Kidney (tissue), 14 donors: ENCODE measurements around the gene RRP1. TPM values are rescaled to one million over a fixed set of nuclear protein-coding genes. Genes with fewer than 3 reads are reported as not detected.

ENCODE experiments used
- DNase-seq, 5 donors: peaks; one replicate each; pipeline ENCODE4 v3.0.0-alpha.2; 2013 to 2020
- FAIRE-seq: peaks from 2 replicates; lab custom pipeline; 2012; peaks lifted over from hg19 to GRCh38; lab: Jason Lieb, UNC
- H3K27ac ChIP-seq, 2 donors: one replicate each; pipeline ENCODE4 v1.7.0; 2013; ENCODE audit warnings: low read depth in 2 of 2, low read length in 2 of 2, inconsistent platforms in 1 of 2
- H3K27me3 ChIP-seq: one replicate; pipeline ENCODE4 v1.7.1; 2013; ENCODE audit warnings: low read length, inconsistent platforms; ENCODE audit not compliant: control insufficient read depth, insufficient read depth
- H3K36me3 ChIP-seq, 3 donors: one replicate each; pipeline versions ENCODE4 v1.7.0 to v1.7.1; 2013; ENCODE audit warnings: low read length in 3 of 3, control low read depth in 1 of 3, inconsistent platforms in 1 of 3; ENCODE audit not compliant: insufficient read depth in 3 of 3, control insufficient read depth in 2 of 3
- H3K4me1 ChIP-seq, 3 donors: one replicate each; pipeline versions ENCODE4 v1.7.0 to v1.7.1; 2013; ENCODE audit warnings: low read length in 3 of 3, inconsistent platforms in 1 of 3, low read depth in 1 of 3; ENCODE audit not compliant: control insufficient read depth in 2 of 3, insufficient read depth in 2 of 3
- H3K4me3 ChIP-seq, 3 donors: one replicate each; pipeline versions ENCODE4 v1.7.0 to v1.8.1; 2013; ENCODE audit warnings: low read length in 3 of 3, control low read depth in 1 of 3, inconsistent platforms in 1 of 3
- H3K9ac ChIP-seq, 3 donors: one replicate each; pipeline versions ENCODE4 v1.7.0 to v1.7.1; 2013; ENCODE audit warnings: low read length in 3 of 3, control low read depth in 1 of 3, inconsistent platforms in 1 of 3
- H3K9me3 ChIP-seq, 3 donors: one replicate each; pipeline versions ENCODE4 v1.7.0 to v1.7.1; 2013; ENCODE audit warnings: low read length in 3 of 3, control low read depth in 1 of 3, inconsistent platforms in 1 of 3; ENCODE audit not compliant: control insufficient read depth in 2 of 3, insufficient read depth in 1 of 3
- CTCF ChIP-seq: IDR thresholded peaks from 3 replicates; pipeline ENCODE4 v1.5.1; 2012; ENCODE audit warnings: mild to moderate bottlenecking, moderate library complexity, borderline replicate concordance; ENCODE audit not compliant: insufficient read depth; ENCODE audit errors: extremely low read depth
- intact Hi-C: fragments of 100-400 bp; cut with DNase I; formaldehyde crosslinking; loops from one replicate; pipeline ENCODE4 v1.11.1; 2022
- polyA plus RNA-seq: library from polyadenylated mRNA; stranded (reverse); fragments of 350-450 nt; fragmentation: Illumina TruSeq; extraction: RNeasy Lipid Tissue Mini Kit (QIAGEN cat#74804); gene quantifications from one replicate; pipeline ENCODE4 v1.2.3, GENCODE V29; 2014; ENCODE audit warnings: low read depth, low replicate concordance; ENCODE audit not compliant: insufficient read depth
- total RNA-seq: library from RNA; stranded (reverse); fragmentation: NEBNext Ultra II Directional; extraction: Animal tissue kit (Norgen Biotek cat#: 25700); gene quantifications from one replicate; pipeline ENCODE4 v1.2.1, GENCODE V29; 2021
- donor health status: control.
- donor health status: control.
- donor health status: control.
- donor health status: control.
- donor health status: control.
- donor health status: DM: yes; HTN: yes; CAD: no.
- donor health status: Normal renal cell carcinoma (clear cell type).

Gene RRP1
- total and polyA plus RNA-seq, 2 donors from 2014 or later: 12.9 to 18.7 TPM

GRCh38 chr21:43813656-43813980, 24.2 kb downstream of the RRP1 start:
- intact Hi-C loops: no loop called here
- Histone ChIP-seq H3K36me3 (no peaks in the 10 kb centered on the region), H3K9me3 (peaks cover 0 to 2% (median 0%) of the 10 kb centered on the region in 3 donors), H3K9ac (no peak overlapping the region), H3K27me3 (no peaks in the 10 kb centered on the region), H3K27ac (no peak overlapping the region), H3K4me1 (peaks cover 0 to 9% (median 0%) of the 10 kb centered on the region in 3 donors), H3K4me3 (no peak overlapping the region)
- TF ChIP-seq CTCF: no peak
- DNase-seq (peak in 1 of 5 donors; percentile 53), FAIRE-seq (no peak)

DNA sequence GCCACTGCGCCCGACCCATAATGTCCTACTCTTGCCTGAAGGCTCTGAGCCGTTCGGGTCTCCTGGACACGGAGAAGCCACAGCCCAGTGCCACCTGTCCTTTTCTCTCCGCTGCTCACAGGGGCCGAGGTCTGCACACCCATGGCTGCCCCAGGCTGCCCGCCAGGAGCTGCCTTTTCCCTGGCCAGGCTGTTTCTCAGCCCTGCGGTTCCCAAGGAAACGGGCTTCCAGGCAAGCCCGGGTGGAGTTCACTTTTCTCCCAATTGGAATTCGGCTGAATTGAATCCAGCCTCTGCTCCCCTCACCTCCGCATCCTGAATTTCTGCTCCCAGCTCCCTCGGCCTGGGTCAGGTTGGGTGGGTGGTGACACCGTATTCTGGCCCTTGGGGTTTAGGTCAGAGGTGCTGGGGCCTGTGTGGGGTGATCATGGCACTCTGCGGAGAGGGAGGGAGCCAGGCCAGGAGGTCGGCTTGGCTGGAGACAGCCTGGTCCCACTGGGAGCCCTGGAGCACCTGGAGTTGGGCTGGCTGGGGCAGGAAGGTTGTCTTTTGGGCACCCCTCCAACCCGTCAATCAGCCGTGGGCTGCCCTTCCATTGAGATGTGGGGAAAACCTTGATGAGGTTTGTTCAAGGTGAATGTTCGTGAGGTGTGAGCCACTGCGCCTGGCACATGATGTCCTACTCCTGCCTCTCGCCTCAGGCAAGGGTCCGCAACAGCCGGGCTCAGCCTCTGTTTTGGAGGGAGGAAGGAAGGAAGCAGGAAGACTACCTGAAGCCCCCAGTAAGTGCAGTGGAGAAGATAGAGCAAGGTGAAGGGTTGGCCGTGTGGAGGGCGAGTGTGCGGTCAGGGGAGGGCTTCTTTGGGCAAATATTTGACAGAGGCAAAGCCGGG, 25.1 kb downstream of the RRP1 start:
- FAIRE-seq: no peak
- intact Hi-C loops: no loop called here
- H3K27me3 ChIP-seq: no peaks in the 10 kb centered on the region
- H3K4me3 ChIP-seq: no peak overlapping the region
- H3K36me3 ChIP-seq: no peaks in the 10 kb centered on the region
- no peak for TF ChIP-seq CTCF
- peak overlapping the region in 1 of 2 donors; percentile 67 for H3K27ac ChIP-seq
- peak in 4 of 5 donors; percentile 59 to 73 (median 68) for DNase-seq
- no peak overlapping the region for H3K9ac ChIP-seq
- H3K4me1 ChIP-seq: peaks cover 0 to 9% (median 0%) of the 10 kb centered on the region in 3 donors
- H3K9me3 ChIP-seq: peaks cover 0 to 7% (median 0%) of the 10 kb centered on the region in 3 donors

- intact Hi-C loops: no loop called here
- FAIRE-seq (no peak), DNase-seq (peak in 2 of 5 donors; percentile 48 to 63)
- Histone ChIP-seq H3K4me1 (peaks cover 0 to 9% (median 0%) of the 10 kb centered on the region in 3 donors), H3K9ac (no peak overlapping the region), H3K4me3 (no peak overlapping the region), H3K36me3 (no peaks in the 10 kb centered on the region), H3K27ac (peak overlapping the region in 1 of 2 donors; percentile 67), H3K27me3 (no peaks in the 10 kb centered on the region), H3K9me3 (peaks cover 0 to 7% (median 0%) of the 10 kb centered on the region in 3 donors)
- no peak for TF ChIP-seq CTCF
Observed at GRCh38 chr21:43815107-43815613, 25.8 kb downstream of the RRP1 start.
